GM12801 (cell line): Measurements from ENCODE around the gene OR5B3.

Experiments
- CTCF ChIP-seq: IDR thresholded peaks from one replicate; pipeline ENCODE4 v1.5.1; 2011; ENCODE audit warnings: control low read depth; ENCODE audit not compliant: insufficient read length; ENCODE audit errors: extremely low read depth

Gene OR5B3

GRCh38 chr11:58358969-58359368 lies 47.7 kb downstream of the OR5B3 start, which contains the start of gene OR5B17:
OR5B17 (minus strand) TSS chr11:58359069; CDS start chr11:58359069, 0 bp downstream.
- no peak for TF ChIP-seq CTCF

GRCh38 chr11:58354727-58355126 lies 51.9 kb downstream of the OR5B3 start:
- TF ChIP-seq CTCF: no peak
